HepG2 (cell line): Measurements from ENCODE around the gene TMF1. TPM values are rescaled to one million over a fixed set of nuclear protein-coding genes. Genes with fewer than 3 reads are reported as not detected.

Experiments used
- ADNP ChIP-seq: sonication (generic); formaldehyde crosslinking; IDR thresholded peaks from 2 replicates; pipeline ENCODE4 v1.4.0; 2020; ENCODE audit warnings: missing genetic modification reagents
- ETV5 ChIP-seq: IDR thresholded peaks from 2 replicates; pipeline ENCODE4 v1.6.1; 2018; ENCODE audit warnings: missing biosample characterization, missing genetic modification reagents, inconsistent platforms, borderline replicate concordance
- FOXO4 ChIP-seq: sonication (generic); formaldehyde crosslinking; conservative IDR thresholded peaks from 2 replicates; pipeline ENCODE4 v1.8.1; 2023; ENCODE audit warnings: missing genetic modification reagents
- GRHL1 ChIP-seq: sonication (generic); formaldehyde crosslinking; conservative IDR thresholded peaks from 2 replicates; pipeline ENCODE4 v1.8.0; 2022; ENCODE audit warnings: missing genetic modification reagents
- HDAC6 ChIP-seq: fragments of 200-600 bp; sonication (generic); IDR thresholded peaks from 2 replicates; pipeline ENCODE4 v1.7.0; 2017; ENCODE audit warnings: mild to moderate bottlenecking, antibody characterized with exemption, low read length, low read depth
- MAFK ChIP-seq, 2 experiments: IDR thresholded peaks in 1 of 2; conservative IDR thresholded peaks in 1 of 2; 2 replicates each; pipeline ENCODE4 v1.6.1; 2011; ENCODE audit warnings: improper control_type of control experiment in 2 of 2, low read length in 2 of 2
- NRL ChIP-seq: sonication (generic); formaldehyde crosslinking; IDR thresholded peaks from 2 replicates; pipeline ENCODE4 v1.5.0; 2020; ENCODE audit warnings: missing genetic modification reagents, mild to moderate bottlenecking, moderate library complexity, borderline replicate concordance
- PHF21A ChIP-seq: sonication (generic); formaldehyde crosslinking; IDR thresholded peaks from 2 replicates; pipeline ENCODE4 v1.5.0; 2020; ENCODE audit warnings: mild to moderate bottlenecking, missing genetic modification reagents
- SIX1 ChIP-seq: sonication (generic); formaldehyde crosslinking; IDR thresholded peaks from 2 replicates; pipeline ENCODE4 v1.4.0; 2020; ENCODE audit warnings: missing genetic modification reagents, borderline replicate concordance
- SKIL ChIP-seq: sonication (generic); formaldehyde crosslinking; IDR thresholded peaks from 2 replicates; pipeline ENCODE4 v1.8.0; 2022; ENCODE audit warnings: missing genetic modification reagents, mild to moderate bottlenecking, moderate library complexity, borderline replicate concordance
- TBX3 ChIP-seq: fragments of 450-650 bp; IDR thresholded peaks from 2 replicates; pipeline ENCODE4 v1.6.1; 2017; ENCODE audit warnings: antibody characterized with exemption, mild to moderate bottlenecking, inconsistent platforms, borderline replicate concordance
- TFDP1 ChIP-seq: IDR thresholded peaks from 2 replicates; pipeline ENCODE4 v1.6.1; 2016; ENCODE audit warnings: missing compliant biosample characterization, missing genetic modification reagents, borderline replicate concordance
- ZFP36L2 ChIP-seq: sonication (generic); formaldehyde crosslinking; IDR thresholded peaks from 2 replicates; pipeline ENCODE4 v1.4.0; 2020; ENCODE audit warnings: missing genetic modification reagents
- ZFX ChIP-seq: sonication (generic); formaldehyde crosslinking; IDR thresholded peaks from 2 replicates; pipeline ENCODE4 v1.4.0; 2020; ENCODE audit warnings: mild to moderate bottlenecking, low read depth, missing genetic modification reagents, moderate library complexity
- ZNF275 ChIP-seq: sonication (generic); formaldehyde crosslinking; IDR thresholded peaks from 2 replicates; pipeline ENCODE4 v1.8.0; 2022; ENCODE audit warnings: missing genetic modification reagents, mild to moderate bottlenecking, inconsistent platforms, borderline replicate concordance
- ZNF614 ChIP-seq: IDR thresholded peaks from 2 replicates; pipeline ENCODE4 v1.6.1; 2018; ENCODE audit warnings: missing biosample characterization, missing genetic modification reagents, inconsistent platforms, borderline replicate concordance
- ZNF619 ChIP-seq: sonication (generic); formaldehyde crosslinking; IDR thresholded peaks from 2 replicates; pipeline ENCODE4 v1.4.0; 2020; ENCODE audit warnings: mild to moderate bottlenecking, missing genetic modification reagents
- ZNF672 ChIP-seq: sonication (generic); formaldehyde crosslinking; IDR thresholded peaks from 2 replicates; pipeline ENCODE4 v1.8.1; 2022; ENCODE audit warnings: missing genetic modification reagents
- ZNF749 ChIP-seq: sonication (generic); formaldehyde crosslinking; IDR thresholded peaks from 2 replicates; pipeline ENCODE4 v1.8.0; 2022; ENCODE audit warnings: mild to moderate bottlenecking, missing genetic modification reagents, moderate library complexity, borderline replicate concordance
- ZNF788 ChIP-seq: sonication (generic); formaldehyde crosslinking; IDR thresholded peaks from 2 replicates; pipeline ENCODE4 v1.5.0; 2020; ENCODE audit warnings: mild to moderate bottlenecking, missing genetic modification reagents, borderline replicate concordance
- ZNF83 ChIP-seq: sonication (generic); formaldehyde crosslinking; IDR thresholded peaks from 2 replicates; pipeline ENCODE4 v1.4.0; 2020; ENCODE audit warnings: missing genetic modification reagents, mild to moderate bottlenecking, borderline replicate concordance
- polyA plus RNA-seq, 8 experiments: library from polyadenylated mRNA; depleted of rRNA in 3 of 8; stranded (reverse) in 7 of 8; unstranded in 1 of 8; fragments of >200 nt; fragmentation: Illumina TruSeq in 4 of 8; extraction: Trizol in 4 of 8; gene quantifications; 2 replicates each; pipeline versions ENCODE4 v1.2.1 to v1.2.3, GENCODE V29; 2011 to 2016; ENCODE audit warnings: low read depth in 4 of 8, missing spikeins in 1 of 8, mixed read lengths in 1 of 8; ENCODE audit not compliant: insufficient read depth in 1 of 8
- total RNA-seq, 5 experiments: library from RNA; depleted of rRNA; stranded (reverse); fragments of >200 nt; fragmentation: Illumina TruSeq; extraction: Trizol; gene quantifications; 2 replicates each; pipeline ENCODE4 v1.2.3, GENCODE V29; 2016; ENCODE audit warnings: low read depth in 1 of 5

The TMF1 gene
- total and polyA plus RNA-seq, 2 of the 13 experiments (the other 11 are each of a cell fraction or from before 2014, with no cell fraction given), result 12.1 to 38.4 TPM

- TF ChIP-seq ZNF672 (CRISPR knock-in tag), result no peak
- no peak for TF ChIP-seq PHF21A (CRISPR knock-in tag)
- 0 out of 2 replicates have a peak, but pooled peaks have one; percentile 81 for TF ChIP-seq FOXO4 (CRISPR knock-in tag)
- TF ChIP-seq GRHL1 (CRISPR knock-in tag), result no peak
- TF ChIP-seq ZFX (CRISPR knock-in tag), result peak; percentile 92
- TF ChIP-seq SIX1, result no peak; the same call in 1 of the 2 replicates
- TF ChIP-seq TBX3, result no peak
- TF ChIP-seq ZNF749, result no peak; the same call in 1 of the 2 replicates
- TF ChIP-seq SKIL (CRISPR knock-in tag), result no peak
- no peak for TF ChIP-seq ZNF275
- peak; percentile 44; the same call in 1 of the 2 replicates for TF ChIP-seq ETV5
- no peak for TF ChIP-seq ZNF83 (CRISPR knock-in tag)
- peak; percentile 18; the same call in 1 of the 2 replicates for TF ChIP-seq TFDP1
- TF ChIP-seq HDAC6, result no peak
- no peak; the same call in 1 of the 2 replicates for TF ChIP-seq ZNF614 (CRISPR knock-in tag)
- TF ChIP-seq ZFP36L2 (CRISPR knock-in tag), result no peak
- peak; percentile 48; the same call in 1 of the 2 replicates for TF ChIP-seq ZNF619 (CRISPR knock-in tag)
- 0 out of 2 replicates have a peak, but pooled peaks have one; percentile 77 for TF ChIP-seq ZNF788 (CRISPR knock-in tag)
- TF ChIP-seq ADNP (CRISPR knock-in tag), result no peak
- TF ChIP-seq MAFK (conservative IDR thresholded peaks at IDR 0.05 in 1 of 2, IDR thresholded peaks at IDR 0.05 in 1 of 2; ENCODE audit: low read length in 2 of 2), result 0 out of 4 replicates have a peak, but pooled peaks of 1 of the 2 experiments have one; percentile 12
- peak; percentile 93 for TF ChIP-seq NRL (CRISPR knock-in tag)
Observed at GRCh38 chr3:69051756-69052471, at the start of gene TMF1 (continued).
